H9 (cell line): ENCODE results near the gene NEGR1. TPM values are rescaled to one million over a fixed set of nuclear protein-coding genes. Genes with fewer than 3 reads are reported as not detected.

ENCODE experiments used
- DNase-seq: peaks from one replicate; pipeline ENCODE4 v3.0.0-alpha.2; 2017
- H2AFZ ChIP-seq: one replicate; pipeline ENCODE4 v1.6.1; 2013; ENCODE audit warnings: mild to moderate bottlenecking, low read length, control low read depth, moderate library complexity
- H2AK5ac ChIP-seq: 2 replicates; pipeline ENCODE4 v1.6.1; 2013; ENCODE audit warnings: low read length, control low read depth, mixed read lengths; ENCODE audit not compliant: insufficient read length
- H2BK120ac ChIP-seq: one replicate; pipeline ENCODE4 v1.6.1; 2013; ENCODE audit warnings: low read depth, mild to moderate bottlenecking, low read length, control low read depth, inconsistent platforms; ENCODE audit not compliant: poor library complexity, severe bottlenecking
- H2BK12ac ChIP-seq: 2 replicates; pipeline ENCODE4 v1.6.1; 2013; ENCODE audit warnings: low read length, control low read depth, mixed read lengths, low read depth; ENCODE audit not compliant: insufficient read length
- H2BK15ac ChIP-seq: 2 replicates; pipeline ENCODE4 v1.6.1; 2013; ENCODE audit warnings: low read depth, low read length, control low read depth
- H2BK20ac ChIP-seq: one replicate; pipeline ENCODE4 v1.6.1; 2013; ENCODE audit warnings: low read depth, mild to moderate bottlenecking, low read length, control low read depth, inconsistent platforms; ENCODE audit not compliant: poor library complexity, severe bottlenecking
- H2BK5ac ChIP-seq: 2 replicates; pipeline ENCODE4 v1.6.1; 2013; ENCODE audit warnings: low read length, control low read depth, mixed read lengths; ENCODE audit not compliant: insufficient read length
- H3K14ac ChIP-seq: 2 replicates; pipeline ENCODE4 v1.6.1; 2013; ENCODE audit warnings: low read length, control low read depth; ENCODE audit not compliant: insufficient read depth
- H3K18ac ChIP-seq: 2 replicates; pipeline ENCODE4 v1.6.1; 2013; ENCODE audit warnings: low read depth, mild to moderate bottlenecking, mixed read lengths, low read length, control low read depth; ENCODE audit not compliant: insufficient read length
- H3K23ac ChIP-seq: 2 replicates; pipeline ENCODE4 v1.6.1; 2013; ENCODE audit warnings: low read length, control low read depth, mixed read lengths, low read depth; ENCODE audit not compliant: insufficient read length
- H3K23me2 ChIP-seq: 2 replicates; pipeline ENCODE4 v1.6.1; 2013; ENCODE audit warnings: low read depth, mild to moderate bottlenecking, mixed read lengths, low read length, control low read depth; ENCODE audit not compliant: insufficient read length, poor library complexity, severe bottlenecking
- H3K27ac ChIP-seq: 2 replicates; pipeline ENCODE4 v1.5.1; 2013; ENCODE audit warnings: low read length, control low read depth, mixed read lengths, low read depth; ENCODE audit not compliant: insufficient read length
- H3K27me3 ChIP-seq: 2 replicates; pipeline ENCODE4 v1.6.1; 2013; ENCODE audit warnings: low read length, control low read depth, inconsistent platforms; ENCODE audit not compliant: insufficient read depth
- H3K4ac ChIP-seq: 2 replicates; pipeline ENCODE4 v1.6.1; 2013; ENCODE audit warnings: low read depth, mild to moderate bottlenecking, control low read depth, inconsistent platforms, low read length, moderate library complexity
- H3K4me1 ChIP-seq: 2 replicates; pipeline ENCODE4 v1.6.1; 2013; ENCODE audit warnings: low read length, control low read depth, inconsistent platforms; ENCODE audit not compliant: insufficient read depth
- H3K4me2 ChIP-seq: 2 replicates; pipeline ENCODE4 v1.6.1; 2013; ENCODE audit warnings: low read length, control low read depth, mixed read lengths; ENCODE audit not compliant: insufficient read length, insufficient read depth
- H3K56ac ChIP-seq: 2 replicates; pipeline ENCODE4 v1.6.1; 2013; ENCODE audit warnings: low read depth, mild to moderate bottlenecking, mixed read lengths, low read length, control low read depth; ENCODE audit not compliant: insufficient read length
- H3K79me1 ChIP-seq: 2 replicates; pipeline ENCODE4 v1.6.1; 2013; ENCODE audit warnings: low read depth, mild to moderate bottlenecking, moderate library complexity, low read length, control low read depth, inconsistent platforms; ENCODE audit not compliant: insufficient read depth, poor library complexity, severe bottlenecking
- H3K79me2 ChIP-seq: 2 replicates; pipeline ENCODE4 v1.6.1; 2013; ENCODE audit warnings: low read length, control low read depth, inconsistent platforms; ENCODE audit not compliant: insufficient read depth
- H3K9ac ChIP-seq: 2 replicates; pipeline ENCODE4 v1.6.1; 2013; ENCODE audit warnings: low read length, control low read depth, mixed read lengths; ENCODE audit not compliant: insufficient read length; ENCODE audit errors: extremely low read depth
- H3K9me3 ChIP-seq: one replicate; pipeline ENCODE4 v1.6.1; 2013; ENCODE audit warnings: low read depth, low read length, inconsistent platforms; ENCODE audit not compliant: control insufficient read depth
- H3T11ph ChIP-seq: one replicate; pipeline ENCODE4 v1.6.1; 2013; ENCODE audit warnings: mild to moderate bottlenecking, low read length, control low read depth, inconsistent platforms
- H4K20me1 ChIP-seq: one replicate; pipeline ENCODE4 v1.6.1; 2013; ENCODE audit not compliant: control insufficient read depth, insufficient read length, insufficient read depth
- H4K5ac ChIP-seq: 2 replicates; pipeline ENCODE4 v1.6.1; 2013; ENCODE audit warnings: low read depth, mild to moderate bottlenecking, mixed read lengths, low read length, control low read depth; ENCODE audit not compliant: insufficient read length
- H4K8ac ChIP-seq: replicated peaks from 2 replicates; pipeline ENCODE4 v1.6.1; 2013; ENCODE audit warnings: low read length, control low read depth, mixed read lengths, low read depth; ENCODE audit not compliant: insufficient read length
- H4K91ac ChIP-seq: 2 replicates; pipeline ENCODE4 v1.6.1; 2013; ENCODE audit warnings: low read depth, mild to moderate bottlenecking, moderate library complexity, mixed read lengths, low read length, control low read depth; ENCODE audit not compliant: insufficient read length
- H3K27ac Mint-ChIP-seq, 3 experiments: 2 replicates in 2 of 3; 3 replicates in 1 of 3; pipeline ENCODE4 v1.8.0; 2020 to 2021; ENCODE audit warnings: mixed read lengths in 3 of 3, mild to moderate bottlenecking in 1 of 3, moderate library complexity in 1 of 3
- H3K27me3 Mint-ChIP-seq: 2 replicates; pipeline ENCODE4 v1.8.0; 2021; ENCODE audit warnings: low read depth, mild to moderate bottlenecking, moderate library complexity, mixed read lengths
- H3K36me3 Mint-ChIP-seq, 3 experiments: 2 replicates in 2 of 3; 3 replicates in 1 of 3; pipeline ENCODE4 v1.8.0; 2020 to 2021; ENCODE audit warnings: low read depth in 3 of 3, mixed read lengths in 3 of 3; ENCODE audit not compliant: insufficient read depth in 1 of 3
- H3K4me1 Mint-ChIP-seq, 2 experiments: 2 replicates each; pipeline ENCODE4 v1.8.0; 2020; ENCODE audit warnings: mixed read lengths in 2 of 2
- H3K4me3 Mint-ChIP-seq, 2 experiments: 2 replicates in 1 of 2; 3 replicates in 1 of 2; pipeline ENCODE4 v1.8.0; 2020 to 2021; ENCODE audit warnings: mild to moderate bottlenecking in 2 of 2, mixed read lengths in 2 of 2, moderate library complexity in 1 of 2
- H3K9me3 Mint-ChIP-seq, 2 experiments: 2 replicates in 1 of 2; 3 replicates in 1 of 2; pipeline ENCODE4 v1.8.0; 2020; ENCODE audit warnings: mild to moderate bottlenecking in 2 of 2, mixed read lengths in 2 of 2, moderate library complexity in 1 of 2
- CTCF ChIP-seq: fragments of 200-600 bp; sonication (generic); conservative IDR thresholded peaks from 3 replicates; pipeline ENCODE4 v1.8.0; 2021; ENCODE audit warnings: antibody characterized with exemption, mild to moderate bottlenecking
- total RNA-seq: library from RNA; stranded (reverse); gene quantifications from 2 replicates; pipeline ENCODE4 v1.2.1, GENCODE V29; 2021

Gene NEGR1
- total RNA-seq, 1 experiment from 2014 or later: 0.13 TPM

- Histone ChIP-seq H3K23me2 (peaks cover 9% of the 10 kb centered on the region), H2AFZ (no peak overlapping the region), H4K8ac (no peak overlapping the region), H3K79me1 (no peaks in the 10 kb centered on the region), H2BK15ac (no peak overlapping the region), H3K9me3 (no peaks in the 10 kb centered on the region), H2AK5ac (no peak overlapping the region), H3K27ac (no peak overlapping the region), H2BK5ac (no peak overlapping the region), H2BK20ac (no peak overlapping the region), H3K79me2 (no peaks in the 10 kb centered on the region), H3K4ac (no peak overlapping the region), H3K18ac (no peak overlapping the region), H3T11ph (no peak overlapping the region), H3K4me2 (no peak overlapping the region), H3K9ac (no peak overlapping the region), H2BK120ac (no peak overlapping the region), H4K91ac (no peak overlapping the region), H3K27me3 (no peaks in the 10 kb centered on the region), H3K4me1 (no peaks in the 10 kb centered on the region), H3K23ac (no peak overlapping the region), H4K5ac (no peak overlapping the region), H3K56ac (no peak overlapping the region), H4K20me1 (no peaks in the 10 kb centered on the region), H2BK12ac (no peak overlapping the region), H3K14ac (no peak overlapping the region)
- H3K27ac Mint-ChIP-seq: no peak overlapping the region
- TF ChIP-seq CTCF: no peak
- no peaks in the 10 kb centered on the region for H3K36me3 Mint-ChIP-seq
- no peak overlapping the region for H3K4me3 Mint-ChIP-seq
- no peak for DNase-seq
- H3K9me3 Mint-ChIP-seq: no peaks in the 10 kb centered on the region
- H3K27me3 Mint-ChIP-seq: peaks cover 5% of the 10 kb centered on the region
- H3K4me1 Mint-ChIP-seq: no peaks in the 10 kb centered on the region
These were observed 6.5 kb upstream of the NEGR1 start for GRCh38 chr1:72288886-72289285.
